Smooth muscle cell (in vitro differentiated cells): ENCODE data around the gene ADIPOQ. TPM values are rescaled to one million over a fixed set of nuclear protein-coding genes. Genes with fewer than 3 reads are reported as not detected.
"Not testable (repeated sequence)": the region's sequence is repeated elsewhere in the genome, so short reads cannot be mapped to it uniquely, and the experiment has no call there.

Experiments
- DNase-seq: peaks from one replicate; lab custom pipeline; 2025; ENCODE audit not compliant: unreplicated experiment; lab: John Stamatoyannopoulos, UW
- H2AFZ ChIP-seq: fragments of 200-600 bp; sonication (generic); 2 replicates; pipeline ENCODE4 v1.6.0; 2016; ENCODE audit warnings: antibody characterized with exemption, low read depth, mild to moderate bottlenecking
- H3F3A ChIP-seq: fragments of 200-600 bp; sonication (generic); 2 replicates; pipeline ENCODE4 v1.6.0; 2017; ENCODE audit warnings: antibody characterized with exemption, low read depth
- H3K27ac ChIP-seq: fragments of 200-600 bp; sonication (generic); 2 replicates; pipeline ENCODE4 v1.5.1; 2016; ENCODE audit warnings: low read depth, mild to moderate bottlenecking
- H3K27me3 ChIP-seq: fragments of 200-600 bp; sonication (generic); 2 replicates; pipeline ENCODE4 v1.6.1; 2016; ENCODE audit warnings: low read depth, mild to moderate bottlenecking
- H3K36me3 ChIP-seq: fragments of 200-600 bp; sonication (generic); 2 replicates; pipeline ENCODE4 v1.5.1; 2016; ENCODE audit warnings: low read depth
- H3K4me1 ChIP-seq: fragments of 200-600 bp; sonication (generic); 2 replicates; pipeline ENCODE4 v1.5.1; 2016; ENCODE audit warnings: low read depth
- H3K4me2 ChIP-seq: fragments of 200-600 bp; sonication (generic); 2 replicates; pipeline ENCODE4 v1.6.0; 2016; ENCODE audit warnings: mild to moderate bottlenecking
- H3K4me3 ChIP-seq: fragments of 200-600 bp; sonication (generic); 2 replicates; pipeline ENCODE4 v1.5.1; 2016; ENCODE audit warnings: mild to moderate bottlenecking
- H3K79me2 ChIP-seq: fragments of 200-600 bp; sonication (generic); 2 replicates; pipeline ENCODE4 v1.6.0; 2016; ENCODE audit warnings: low read depth, mild to moderate bottlenecking
- H3K9ac ChIP-seq: fragments of 200-600 bp; sonication (generic); 2 replicates; pipeline ENCODE4 v1.6.0; 2016; ENCODE audit warnings: low read depth
- H3K9me3 ChIP-seq: fragments of 200-600 bp; sonication (generic); replicated peaks from 2 replicates; pipeline ENCODE4 v1.5.1; 2016; ENCODE audit warnings: low read depth
- H4K20me1 ChIP-seq: fragments of 200-600 bp; sonication (generic); 2 replicates; pipeline ENCODE4 v1.6.0; 2016; ENCODE audit warnings: low read depth
- CTCF ChIP-seq: fragments of 200-600 bp; sonication (generic); IDR thresholded peaks from 2 replicates; pipeline ENCODE4 v1.5.1; 2017; ENCODE audit warnings: borderline replicate concordance, mild to moderate bottlenecking, antibody characterized with exemption; ENCODE audit not compliant: insufficient read depth, poor library complexity, severe bottlenecking
- WGBS: methylation state at CpG from one replicate; pipeline ENCODE4 v1.1.7; 2016; ENCODE audit warnings: low lambda C conversion rate; 5-methylcytosine and 5-hydroxymethylcytosine counted together
- polyA plus RNA-seq: library from polyadenylated mRNA; unstranded; fragments of >200 nt; fragmentation: Nextera tagmentation; extraction: Ambion mirVana; gene quantifications from 2 replicates; pipeline ENCODE4 v1.2.1, GENCODE V29; 2016
- total RNA-seq: library from RNA; depleted of rRNA; stranded (reverse); fragments of >200 nt; gene quantifications from 2 replicates; pipeline ENCODE4 v1.2.3, GENCODE V29; 2014

ADIPOQ gene
- total and polyA plus RNA-seq, 2 experiments from 2014 or later, result not detected

- 81% methylated on average over 2 of the region's 2 CpGs for WGBS
- no peaks in the 10 kb centered on the region for H4K20me1 ChIP-seq
- TF ChIP-seq CTCF, result no peak
These were observed 60.2 kb downstream of the ADIPOQ start for GRCh38 chr3:186902713-186903112.

GRCh38 chr3:186903676-186904075 is 61.2 kb downstream of the ADIPOQ start:
- H4K20me1 ChIP-seq, DNase-seq, H3K79me2 ChIP-seq, H3K36me3 ChIP-seq, H3K27me3 ChIP-seq, H3K27ac ChIP-seq, H2AFZ ChIP-seq, H3K4me2 ChIP-seq, H3K4me1 ChIP-seq, H3K9ac ChIP-seq, H3K4me3 ChIP-seq, H3F3A ChIP-seq, H3K9me3 ChIP-seq: not testable (repeated sequence)
- WGBS, result 93% methylated on average over 2 of the region's 2 CpGs

More at GRCh38 chr3:186902713-186903112, 60.2 kb downstream of the ADIPOQ start:
- H3K9ac ChIP-seq, result no peak overlapping the region
- no peak overlapping the region for H3K4me3 ChIP-seq
- DNase-seq, result no peak
- no peaks in the 10 kb centered on the region for H3K36me3 ChIP-seq
- H3F3A ChIP-seq, result peaks cover 4% of the 10 kb centered on the region
- H3K4me1 ChIP-seq, result no peaks in the 10 kb centered on the region
- no peak overlapping the region for H3K4me2 ChIP-seq
- H3K27me3 ChIP-seq, result no peaks in the 10 kb centered on the region
- no peaks in the 10 kb centered on the region for H3K9me3 ChIP-seq
- no peak overlapping the region for H2AFZ ChIP-seq
- H3K27ac ChIP-seq, result no peak overlapping the region
- no peaks in the 10 kb centered on the region for H3K79me2 ChIP-seq

- 92% methylated on average over 3 of the region's 3 CpGs for WGBS
- not testable (repeated sequence) for H3K4me3 ChIP-seq, H3K79me2 ChIP-seq
These were observed 64.6 kb downstream of the ADIPOQ start for GRCh38 chr3:186907075-186907474.

More at GRCh38 chr3:186907075-186907474, 64.6 kb downstream of the ADIPOQ start:
- not testable (repeated sequence) for H3K27ac ChIP-seq, H3K4me2 ChIP-seq, H4K20me1 ChIP-seq, DNase-seq, H2AFZ ChIP-seq, H3K9ac ChIP-seq, H3F3A ChIP-seq, H3K27me3 ChIP-seq, H3K36me3 ChIP-seq, H3K4me1 ChIP-seq, H3K9me3 ChIP-seq

Other genes starting within 250 kb of the ADIPOQ start
- gene AHSG, start 229.7 kb upstream of the ADIPOQ start, total RNA-seq, result 0.18 TPM in 1 of 2 replicates, not detected in the other
- 0.16 and 0.26 TPM in 2 replicates for gene AHSG, start 229.7 kb upstream of the ADIPOQ start, polyA plus RNA-seq
- 1.9 TPM in 1 of 2 replicates, not detected in the other for gene FETUB, start 202.3 kb upstream of the ADIPOQ start, total RNA-seq
- not detected in 2 replicates for gene FETUB, start 202.3 kb upstream of the ADIPOQ start, polyA plus RNA-seq
- gene HRG, start 176.7 kb upstream of the ADIPOQ start, total RNA-seq, result not detected in 2 replicates
- not detected in 2 replicates for gene HRG, start 176.7 kb upstream of the ADIPOQ start, polyA plus RNA-seq
- not detected in 2 replicates for gene KNG1, start 125.4 kb upstream of the ADIPOQ start, total RNA-seq
- not detected in 2 replicates for gene KNG1, start 125.4 kb upstream of the ADIPOQ start, polyA plus RNA-seq
- gene EIF4A2, start 59.1 kb upstream of the ADIPOQ start, total RNA-seq, result 438 and 486 TPM in 2 replicates
- 94.8 and 130 TPM in 2 replicates for gene EIF4A2, start 59.1 kb upstream of the ADIPOQ start, polyA plus RNA-seq
- 36.4 and 45.5 TPM in 2 replicates for gene RFC4, start 36.2 kb upstream of the ADIPOQ start, total RNA-seq
- gene RFC4, start 36.2 kb upstream of the ADIPOQ start, polyA plus RNA-seq, result 24.8 and 27.8 TPM in 2 replicates
- gene ST6GAL1, start 87.8 kb downstream of the ADIPOQ start, total RNA-seq, result 5.8 and 8.9 TPM in 2 replicates
- 1.5 and 3.5 TPM in 2 replicates for gene ST6GAL1, start 87.8 kb downstream of the ADIPOQ start, polyA plus RNA-seq